Activated CD4-positive, alpha-beta memory T cell treated with anti-CD3 and anti-CD28 coated beads for 36 hours (primary cell): ENCODE measurements around the gene DKKL1. TPM values are rescaled to one million over a fixed set of nuclear protein-coding genes. Genes with fewer than 3 reads are reported as not detected.

ENCODE experiments used
- CTCF ChIA-PET: fragments of 350-600 bp; sonication (Branson Sonifier 250); formaldehyde crosslinking; loops from one replicate; lab custom pipeline; 2021; ENCODE audit warnings: antibody characterized with exemption, inconsistent platforms; lab: Charles Lee
- POLR2A ChIA-PET: fragments of 350-600 bp; sonication (Branson Sonifier 250); formaldehyde crosslinking; loops from one replicate; lab custom pipeline; 2021; ENCODE audit warnings: antibody characterized with exemption; lab: Charles Lee
- DNase-seq: peaks from one replicate; pipeline ENCODE4 v3.0.0-alpha.2; 2020
- H3K27ac Mint-ChIP-seq: one replicate; pipeline ENCODE4 v1.8.0; 2021; ENCODE audit warnings: mixed read lengths
- H3K27me3 Mint-ChIP-seq: one replicate; pipeline ENCODE4 v1.8.0; 2021; ENCODE audit warnings: mixed read lengths
- H3K36me3 Mint-ChIP-seq: one replicate; pipeline ENCODE4 v1.8.0; 2021; ENCODE audit warnings: mixed read lengths
- H3K4me1 Mint-ChIP-seq: one replicate; pipeline ENCODE4 v1.8.0; 2021; ENCODE audit warnings: low read depth, mixed read lengths
- H3K4me3 Mint-ChIP-seq: one replicate; pipeline ENCODE4 v1.8.0; 2021; ENCODE audit warnings: mild to moderate bottlenecking, mixed read lengths
- H3K9me3 Mint-ChIP-seq: one replicate; pipeline ENCODE4 v1.8.0; 2021; ENCODE audit warnings: mixed read lengths
- intact Hi-C: fragments of 100-400 bp; cut with micrococcal nuclease; formaldehyde crosslinking; loops from one replicate; pipeline ENCODE4 v1.15.1; 2023
- total RNA-seq, 2 experiments: library from RNA; stranded (reverse); gene quantifications; one replicate each; pipeline ENCODE4 v1.2.3, GENCODE V29; 2021

DKKL1 gene
- total RNA-seq, 2 experiments from 2014 or later, result not detected

- Mint-ChIP-seq H3K9me3 (no peaks in the 10 kb centered on the region), H3K4me3 (no peak overlapping the region), H3K27me3 (peaks cover 2% of the 10 kb centered on the region), H3K4me1 (peaks cover 19% of the 10 kb centered on the region), H3K27ac (peak overlapping the region; percentile 30), H3K36me3 (no peaks in the 10 kb centered on the region)
- CTCF ChIA-PET, result interaction anchor here (0.5 to 4.1 kb wide), 26 partner anchors 9 to 177 kb away, joined by 3 to 48 read pairs (median 4); partner anchors contain the start of genes ALDH16A1, GFY, PIH1D1 and SLC17A7
- POLR2A ChIA-PET, result interaction anchor here (1.2 kb wide), 1 partner anchor 48 kb away, joined by 3 read pairs; no protein-coding TSS in a partner anchor
- intact Hi-C loops, result loop anchor here (1.0 kb wide), 4 partner anchors 39 to 85 kb away; no protein-coding TSS in a partner anchor
- DNase-seq, result peak; percentile 86
Measured at GRCh38 chr19:49391581-49392399, 28.1 kb downstream of the DKKL1 start.

GRCh38 chr19:49393881-49394280, 30.2 kb downstream of the DKKL1 start:
- intact Hi-C loops, result no loop called here
- H3K27ac Mint-ChIP-seq, result no peak overlapping the region
- H3K27me3 Mint-ChIP-seq, result peaks cover 2% of the 10 kb centered on the region
- no peaks in the 10 kb centered on the region for H3K9me3 Mint-ChIP-seq
- no peak overlapping the region for H3K4me3 Mint-ChIP-seq
- H3K4me1 Mint-ChIP-seq, result peaks cover 19% of the 10 kb centered on the region
- ChIA-PET POLR2A (no interaction called here), CTCF (interaction anchor here (0.8 to 4.0 kb wide), 5 partner anchors 15 to 93 kb away, joined by 3 to 48 read pairs (median 5); partner anchors contain the start of gene SLC17A7)
- no peaks in the 10 kb centered on the region for H3K36me3 Mint-ChIP-seq
- no peak for DNase-seq

GRCh38 chr19:49395581-49396407, 32.1 kb downstream of the DKKL1 start:
- Mint-ChIP-seq H3K4me1 (peaks cover 19% of the 10 kb centered on the region), H3K9me3 (no peaks in the 10 kb centered on the region), H3K27me3 (peaks cover 2% of the 10 kb centered on the region), H3K36me3 (no peaks in the 10 kb centered on the region), H3K27ac (no peak overlapping the region), H3K4me3 (no peak overlapping the region)
- ChIA-PET CTCF (interaction anchor here (1.2 to 1.7 kb wide), 2 partner anchors 34 to 47 kb away, joined by 4 to 5 read pairs; no protein-coding TSS in a partner anchor), POLR2A (interaction anchor here (0.6 kb wide), 2 partner anchors 93 to 99 kb away, joined by 3 read pairs; no protein-coding TSS in a partner anchor)
- no peak for DNase-seq
- intact Hi-C loops, result no loop called here

- no peaks in the 10 kb centered on the region for H3K9me3 Mint-ChIP-seq
- CTCF ChIA-PET, result interaction anchor here (0.6 to 1.7 kb wide), 2 partner anchors 17 to 33 kb away, joined by 5 read pairs; no protein-coding TSS in a partner anchor
- no peak for DNase-seq
- intact Hi-C loops, result no loop called here
- no peaks in the 10 kb centered on the region for H3K36me3 Mint-ChIP-seq
- POLR2A ChIA-PET, result interaction anchor here (0.5 kb wide), 1 partner anchor 13 kb away, joined by 3 read pairs; no protein-coding TSS in a partner anchor
- peaks cover 14% of the 10 kb centered on the region for H3K4me1 Mint-ChIP-seq
- H3K27me3 Mint-ChIP-seq, result peaks cover 1% of the 10 kb centered on the region
- H3K27ac Mint-ChIP-seq, result no peak overlapping the region
- no peak overlapping the region for H3K4me3 Mint-ChIP-seq
Measured at GRCh38 chr19:49396738-49397505, 33.2 kb downstream of the DKKL1 start.

GRCh38 chr19:49398001-49398615, 34.4 kb downstream of the DKKL1 start:
- peaks cover 11% of the 10 kb centered on the region for H3K4me1 Mint-ChIP-seq
- no peaks in the 10 kb centered on the region for H3K27me3 Mint-ChIP-seq
- POLR2A ChIA-PET, result no interaction called here
- intact Hi-C loops, result no loop called here
- H3K27ac Mint-ChIP-seq, result no peak overlapping the region
- no peaks in the 10 kb centered on the region for H3K36me3 Mint-ChIP-seq
- H3K4me3 Mint-ChIP-seq, result no peak overlapping the region
- CTCF ChIA-PET, result no interaction called here
- H3K9me3 Mint-ChIP-seq, result no peaks in the 10 kb centered on the region
- DNase-seq, result no peak

- ChIA-PET POLR2A (no interaction called here), CTCF (no interaction called here)
- intact Hi-C loops, result no loop called here
- peaks cover 11% of the 10 kb centered on the region for H3K4me1 Mint-ChIP-seq
- H3K27me3 Mint-ChIP-seq, result no peaks in the 10 kb centered on the region
- no peaks in the 10 kb centered on the region for H3K9me3 Mint-ChIP-seq
- no peaks in the 10 kb centered on the region for H3K36me3 Mint-ChIP-seq
- no peak for DNase-seq
- no peak overlapping the region for H3K27ac Mint-ChIP-seq
- no peak overlapping the region for H3K4me3 Mint-ChIP-seq
Measured at GRCh38 chr19:49398931-49399330, 35.3 kb downstream of the DKKL1 start.

- Mint-ChIP-seq H3K9me3 (no peaks in the 10 kb centered on the region), H3K27ac (no peak overlapping the region), H3K4me1 (peaks cover 11% of the 10 kb centered on the region), H3K4me3 (no peak overlapping the region), H3K27me3 (no peaks in the 10 kb centered on the region), H3K36me3 (no peaks in the 10 kb centered on the region)
- ChIA-PET CTCF (no interaction called here), POLR2A (no interaction called here)
- DNase-seq, result no peak
- intact Hi-C loops, result no loop called here
Measured at GRCh38 chr19:49400029-49400428, 36.4 kb downstream of the DKKL1 start.

- Mint-ChIP-seq H3K27ac (no peak overlapping the region), H3K4me3 (no peak overlapping the region), H3K36me3 (no peaks in the 10 kb centered on the region), H3K9me3 (no peaks in the 10 kb centered on the region), H3K4me1 (peaks cover 18% of the 10 kb centered on the region), H3K27me3 (no peaks in the 10 kb centered on the region)
- DNase-seq, result no peak
- intact Hi-C loops, result no loop called here
- ChIA-PET POLR2A (no interaction called here), CTCF (interaction anchor here (1.6 kb wide), 1 partner anchor 11 kb away, joined by 4 read pairs; no protein-coding TSS in a partner anchor)
Measured at GRCh38 chr19:49403404-49404187, 39.9 kb downstream of the DKKL1 start.

- ChIA-PET CTCF (interaction anchor here (0.7 to 2.0 kb wide), 3 partner anchors 9 to 66 kb away, joined by 3 to 17 read pairs (median 3); no protein-coding TSS in a partner anchor), POLR2A (no interaction called here)
- H3K36me3 Mint-ChIP-seq, result no peaks in the 10 kb centered on the region
- H3K9me3 Mint-ChIP-seq, result no peaks in the 10 kb centered on the region
- no peak overlapping the region for H3K4me3 Mint-ChIP-seq
- peaks cover 45% of the 10 kb centered on the region for H3K4me1 Mint-ChIP-seq
- H3K27me3 Mint-ChIP-seq, result no peaks in the 10 kb centered on the region
- H3K27ac Mint-ChIP-seq, result no peak overlapping the region
- intact Hi-C loops, result no loop called here
- DNase-seq, result no peak
Measured at GRCh38 chr19:49407079-49407478, 43.4 kb downstream of the DKKL1 start.

- Mint-ChIP-seq H3K4me3 (no peak overlapping the region), H3K9me3 (no peaks in the 10 kb centered on the region), H3K27me3 (no peaks in the 10 kb centered on the region), H3K27ac (no peak overlapping the region), H3K4me1 (peaks cover 47% of the 10 kb centered on the region), H3K36me3 (no peaks in the 10 kb centered on the region)
- ChIA-PET CTCF (interaction anchor here (1.4 to 2.0 kb wide), 2 partner anchors 16 to 66 kb away, joined by 3 to 17 read pairs; no protein-coding TSS in a partner anchor), POLR2A (no interaction called here)
- DNase-seq, result no peak
- intact Hi-C loops, result no loop called here
Measured at GRCh38 chr19:49407482-49408015, 43.9 kb downstream of the DKKL1 start.
